Hepatocyte (in vitro differentiated cells): Measurements from ENCODE around the gene PTPRN2.

Experiments used
- EZH2 ChIP-seq: fragments of 200-600 bp; sonication (generic); IDR thresholded peaks from 2 replicates; pipeline ENCODE4 v1.6.1; 2016; ENCODE audit warnings: antibody characterized with exemption, mild to moderate bottlenecking, borderline replicate concordance
- EZH2phosphoT487 ChIP-seq: fragments of 200-600 bp; sonication (generic); IDR thresholded peaks from one replicate; pipeline ENCODE4 v1.6.1; 2018; ENCODE audit warnings: antibody characterized with exemption, mild to moderate bottlenecking, low read depth, moderate library complexity; ENCODE audit not compliant: unreplicated experiment, severe bottlenecking
- TF ChIP-seq, protein P1 (sequence below): fragments of 200-600 bp; sonication (generic); IDR thresholded peaks from 2 replicates; pipeline ENCODE4 v1.5.1; 2016; ENCODE audit warnings: antibody characterized with exemption, mild to moderate bottlenecking; ENCODE audit not compliant: poor library complexity

DNA sequence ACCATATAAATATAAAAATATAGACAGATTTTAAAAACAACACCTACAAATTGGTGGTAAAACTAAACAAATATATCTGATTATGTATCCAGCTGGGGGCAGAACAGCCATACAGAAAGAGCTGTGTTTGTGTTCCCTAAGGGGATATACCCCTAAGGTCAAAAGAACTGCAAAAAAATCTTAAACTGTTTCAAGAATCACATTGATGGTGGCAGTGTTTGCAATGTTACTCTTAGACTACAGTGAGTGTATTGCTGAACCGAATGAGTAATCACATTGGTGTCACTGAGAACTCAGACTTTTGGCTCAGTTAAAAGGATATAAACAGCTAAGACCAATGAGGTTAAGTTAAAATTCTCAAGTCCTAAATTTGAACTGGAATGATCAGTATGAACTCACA is 27.1 kb upstream of the PTPRN2 start:
- TF ChIP-seq, protein P1, sequence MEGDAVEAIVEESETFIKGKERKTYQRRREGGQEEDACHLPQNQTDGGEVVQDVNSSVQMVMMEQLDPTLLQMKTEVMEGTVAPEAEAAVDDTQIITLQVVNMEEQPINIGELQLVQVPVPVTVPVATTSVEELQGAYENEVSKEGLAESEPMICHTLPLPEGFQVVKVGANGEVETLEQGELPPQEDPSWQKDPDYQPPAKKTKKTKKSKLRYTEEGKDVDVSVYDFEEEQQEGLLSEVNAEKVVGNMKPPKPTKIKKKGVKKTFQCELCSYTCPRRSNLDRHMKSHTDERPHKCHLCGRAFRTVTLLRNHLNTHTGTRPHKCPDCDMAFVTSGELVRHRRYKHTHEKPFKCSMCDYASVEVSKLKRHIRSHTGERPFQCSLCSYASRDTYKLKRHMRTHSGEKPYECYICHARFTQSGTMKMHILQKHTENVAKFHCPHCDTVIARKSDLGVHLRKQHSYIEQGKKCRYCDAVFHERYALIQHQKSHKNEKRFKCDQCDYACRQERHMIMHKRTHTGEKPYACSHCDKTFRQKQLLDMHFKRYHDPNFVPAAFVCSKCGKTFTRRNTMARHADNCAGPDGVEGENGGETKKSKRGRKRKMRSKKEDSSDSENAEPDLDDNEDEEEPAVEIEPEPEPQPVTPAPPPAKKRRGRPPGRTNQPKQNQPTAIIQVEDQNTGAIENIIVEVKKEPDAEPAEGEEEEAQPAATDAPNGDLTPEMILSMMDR = no peak
- no peak for TF ChIP-seq EZH2
- no peak for TF ChIP-seq EZH2phosphoT487
